DMS 273 treated with DMSO at 0.1 percent for 48 hours (cell line): Measurements from ENCODE around the gene DYSF.
"Not testable (repeated sequence)": the region's sequence is repeated elsewhere in the genome, so short reads cannot be mapped to it uniquely, and the experiment has no call there.

Source experiments
- DNase-seq: peaks from one replicate; lab custom pipeline; 2025; lab: John Stamatoyannopoulos, UW

DYSF gene

GRCh38 chr2:71658256-71658655 is 204.9 kb downstream of the DYSF start:
- not testable (repeated sequence) for DNase-seq

- no peak for DNase-seq
These were observed 205.4 kb downstream of the DYSF start for GRCh38 chr2:71658771-71659170.

- no peak for DNase-seq
These were observed 206.6 kb downstream of the DYSF start for GRCh38 chr2:71659868-71660518.

- no peak for DNase-seq
These were observed 208.4 kb downstream of the DYSF start for GRCh38 chr2:71661782-71662181.

GRCh38 chr2:71662665-71663394 is 209.5 kb downstream of the DYSF start:
- no peak for DNase-seq

- DNase-seq: no peak
These were observed 210.8 kb downstream of the DYSF start for GRCh38 chr2:71664161-71664560.

GRCh38 chr2:71665168-71666093 is 212.1 kb downstream of the DYSF start:
- no peak for DNase-seq

- DNase-seq: no peak
These were observed 212.7 kb downstream of the DYSF start for GRCh38 chr2:71666094-71666474.

- DNase-seq: no peak
These were observed 214.2 kb downstream of the DYSF start for GRCh38 chr2:71667256-71668182.

GRCh38 chr2:71668326-71669057 is 215.1 kb downstream of the DYSF start:
- DNase-seq: no peak

- DNase-seq: no peak
These were observed 215.7 kb downstream of the DYSF start for GRCh38 chr2:71669058-71669456.

GRCh38 chr2:71669628-71670429 is 216.5 kb downstream of the DYSF start:
- DNase-seq: no peak

- DNase-seq: no peak
These were observed 217.1 kb downstream of the DYSF start for GRCh38 chr2:71670430-71670795.

- no peak for DNase-seq
These were observed 218.0 kb downstream of the DYSF start for GRCh38 chr2:71671203-71671854.

- no peak for DNase-seq
These were observed 218.8 kb downstream of the DYSF start for GRCh38 chr2:71671895-71672825.

GRCh38 chr2:71672826-71673795 is 219.8 kb downstream of the DYSF start:
- no peak for DNase-seq

- DNase-seq: no peak
These were observed 220.9 kb downstream of the DYSF start for GRCh38 chr2:71674158-71674851.
